Measurements from ENCODE around the gene PRRC2C. TPM values are rescaled to one million over a fixed set of nuclear protein-coding genes. Genes with fewer than 3 reads are reported as not detected.

PRRC2C gene
- total RNA-seq, 1 donor from 2014 or later, result 86.4 TPM

DNA sequence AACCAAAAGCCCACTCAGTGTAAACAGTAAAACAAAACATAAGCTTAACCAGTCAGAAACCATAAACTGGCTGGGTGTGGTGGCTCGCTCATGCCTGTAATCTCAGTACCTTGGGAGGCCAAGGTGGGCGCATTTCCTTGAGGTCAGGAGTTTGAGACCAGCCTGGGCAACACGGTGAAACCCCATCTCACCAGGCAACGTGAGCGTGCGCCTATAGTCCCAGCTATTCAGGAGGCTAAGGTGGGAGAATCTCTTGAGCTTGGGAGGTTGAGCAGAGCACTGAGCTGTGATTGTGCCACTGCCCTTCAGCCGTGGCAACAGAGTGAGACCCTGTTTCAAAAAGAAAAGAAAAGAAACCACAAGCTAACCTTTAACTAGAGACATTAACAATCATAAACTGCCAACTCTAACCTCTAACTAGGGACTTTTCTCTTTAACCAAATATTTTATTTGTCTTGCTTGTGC, 13.1 kb upstream of the PRRC2C start:
- H3K4me3 ChIP-seq, result no peak overlapping the region
- no peak for TF ChIP-seq POLR2AphosphoS5 (IDR thresholded peaks at IDR 0.05; ENCODE audit: insufficient read depth in 1 of 2, low read depth in 1 of 2)
- TF ChIP-seq POLR2A (IDR thresholded peaks at IDR 0.05), result no peak
- TF ChIP-seq, protein P1, sequence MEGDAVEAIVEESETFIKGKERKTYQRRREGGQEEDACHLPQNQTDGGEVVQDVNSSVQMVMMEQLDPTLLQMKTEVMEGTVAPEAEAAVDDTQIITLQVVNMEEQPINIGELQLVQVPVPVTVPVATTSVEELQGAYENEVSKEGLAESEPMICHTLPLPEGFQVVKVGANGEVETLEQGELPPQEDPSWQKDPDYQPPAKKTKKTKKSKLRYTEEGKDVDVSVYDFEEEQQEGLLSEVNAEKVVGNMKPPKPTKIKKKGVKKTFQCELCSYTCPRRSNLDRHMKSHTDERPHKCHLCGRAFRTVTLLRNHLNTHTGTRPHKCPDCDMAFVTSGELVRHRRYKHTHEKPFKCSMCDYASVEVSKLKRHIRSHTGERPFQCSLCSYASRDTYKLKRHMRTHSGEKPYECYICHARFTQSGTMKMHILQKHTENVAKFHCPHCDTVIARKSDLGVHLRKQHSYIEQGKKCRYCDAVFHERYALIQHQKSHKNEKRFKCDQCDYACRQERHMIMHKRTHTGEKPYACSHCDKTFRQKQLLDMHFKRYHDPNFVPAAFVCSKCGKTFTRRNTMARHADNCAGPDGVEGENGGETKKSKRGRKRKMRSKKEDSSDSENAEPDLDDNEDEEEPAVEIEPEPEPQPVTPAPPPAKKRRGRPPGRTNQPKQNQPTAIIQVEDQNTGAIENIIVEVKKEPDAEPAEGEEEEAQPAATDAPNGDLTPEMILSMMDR (IDR thresholded peaks at IDR 0.05), result no peak
- H3K4me1 ChIP-seq, result no peaks in the 10 kb centered on the region
- no peaks in the 10 kb centered on the region for H3K36me3 ChIP-seq
- no peak for DNase-seq (ENCODE audit: extremely low spot score in 2 of 2)
- no peak overlapping the region for H3K27ac ChIP-seq
- H3K9me3 ChIP-seq, result no peaks in the 10 kb centered on the region
- H3K27me3 ChIP-seq, result no peaks in the 10 kb centered on the region
- intact Hi-C loops (cut with DNase I), result no loop called here

DNA sequence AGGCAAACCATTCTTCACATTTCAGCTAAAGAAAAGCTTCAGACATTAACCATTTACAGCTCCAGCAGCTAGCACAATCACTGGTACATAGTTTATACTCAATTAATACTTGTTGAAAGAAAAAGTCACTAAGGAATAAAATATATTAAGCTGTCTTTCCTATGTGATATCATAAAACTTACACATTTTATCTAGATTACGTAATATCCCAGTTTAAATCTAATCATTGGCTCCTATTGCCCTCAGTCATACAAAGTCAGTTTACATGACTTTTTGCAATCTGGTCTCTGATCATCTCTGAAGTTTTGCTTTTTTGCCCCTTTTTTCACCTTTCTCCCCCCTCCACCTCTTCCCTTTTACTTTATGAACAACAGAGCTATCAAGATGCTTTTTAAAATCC, 8.5 kb upstream of the PRRC2C start:
- H3K27me3 ChIP-seq, result no peaks in the 10 kb centered on the region
- no peak overlapping the region for H3K27ac ChIP-seq
- no peak for DNase-seq (ENCODE audit: extremely low spot score in 2 of 2)
- intact Hi-C loops (cut with DNase I), result no loop called here
- no peaks in the 10 kb centered on the region for H3K9me3 ChIP-seq
- no peaks in the 10 kb centered on the region for H3K36me3 ChIP-seq
- H3K4me3 ChIP-seq, result no peak overlapping the region
- no peaks in the 10 kb centered on the region for H3K4me1 ChIP-seq
- TF ChIP-seq POLR2AphosphoS5 (IDR thresholded peaks at IDR 0.05; ENCODE audit: insufficient read depth in 1 of 2, low read depth in 1 of 2), result no peak
- TF ChIP-seq POLR2A (IDR thresholded peaks at IDR 0.05), result no peak
- TF ChIP-seq, protein P1 (IDR thresholded peaks at IDR 0.05), result no peak

DNA sequence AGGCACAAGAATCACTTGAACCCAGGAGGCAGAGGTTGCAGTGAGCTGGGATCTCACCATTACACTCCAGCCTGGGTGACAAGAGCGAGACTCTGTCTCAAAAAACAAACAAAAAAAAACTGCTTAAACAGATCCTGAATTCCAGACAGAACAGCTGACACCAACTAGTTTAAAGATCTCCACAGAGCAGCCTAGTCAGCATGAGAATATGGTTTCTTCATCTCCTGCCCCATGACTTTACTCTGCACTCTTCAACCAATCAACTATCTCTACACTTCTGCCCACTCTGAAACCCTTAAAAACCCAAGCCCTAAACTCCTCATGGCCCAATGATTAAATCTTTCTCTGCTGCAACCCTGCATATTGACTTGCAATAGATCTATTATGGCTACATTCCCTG, 7.5 kb upstream of the PRRC2C start:
- H3K4me3 ChIP-seq, result no peak overlapping the region
- no peaks in the 10 kb centered on the region for H3K27me3 ChIP-seq
- no peaks in the 10 kb centered on the region for H3K36me3 ChIP-seq
- H3K27ac ChIP-seq, result no peak overlapping the region
- no peak for TF ChIP-seq POLR2AphosphoS5 (IDR thresholded peaks at IDR 0.05; ENCODE audit: insufficient read depth in 1 of 2, low read depth in 1 of 2)
- TF ChIP-seq POLR2A (IDR thresholded peaks at IDR 0.05), result no peak
- TF ChIP-seq, protein P1 (IDR thresholded peaks at IDR 0.05), result no peak
- no peaks in the 10 kb centered on the region for H3K4me1 ChIP-seq
- no peak for DNase-seq (ENCODE audit: extremely low spot score in 2 of 2)
- H3K9me3 ChIP-seq, result no peaks in the 10 kb centered on the region
- intact Hi-C loops (cut with DNase I), result no loop called here

DNA sequence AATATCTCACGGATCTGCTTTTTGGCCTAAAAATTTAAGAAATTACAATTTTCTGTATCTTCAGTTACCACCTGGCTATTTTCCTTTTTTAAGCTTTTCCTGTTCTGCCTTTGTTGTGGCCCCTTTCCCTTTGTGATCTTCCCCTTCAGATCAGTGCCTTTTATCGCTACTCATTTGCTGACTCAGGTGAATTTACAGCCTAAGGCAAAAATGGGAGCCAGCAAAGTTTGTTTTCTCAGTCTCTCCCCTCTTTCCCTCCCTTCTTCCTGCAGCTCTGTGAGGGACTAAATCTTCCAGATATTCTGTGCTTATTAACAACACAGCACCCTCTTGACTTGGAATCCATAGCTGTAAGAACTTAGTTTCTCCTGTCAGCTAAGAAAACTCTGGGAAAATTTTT, 5.3 kb upstream of the PRRC2C start:
- H3K27me3 ChIP-seq, result no peaks in the 10 kb centered on the region
- no peaks in the 10 kb centered on the region for H3K9me3 ChIP-seq
- no peak overlapping the region for H3K4me3 ChIP-seq
- TF ChIP-seq, protein P1 (IDR thresholded peaks at IDR 0.05), result no peak
- TF ChIP-seq POLR2A (IDR thresholded peaks at IDR 0.05), result no peak
- no peak for TF ChIP-seq POLR2AphosphoS5 (IDR thresholded peaks at IDR 0.05; ENCODE audit: insufficient read depth in 1 of 2, low read depth in 1 of 2)
- H3K36me3 ChIP-seq, result no peaks in the 10 kb centered on the region
- H3K27ac ChIP-seq, result no peak overlapping the region
- H3K4me1 ChIP-seq, result no peaks in the 10 kb centered on the region
- DNase-seq (ENCODE audit: extremely low spot score in 2 of 2), result no peak
- intact Hi-C loops (cut with DNase I), result no loop called here

DNA sequence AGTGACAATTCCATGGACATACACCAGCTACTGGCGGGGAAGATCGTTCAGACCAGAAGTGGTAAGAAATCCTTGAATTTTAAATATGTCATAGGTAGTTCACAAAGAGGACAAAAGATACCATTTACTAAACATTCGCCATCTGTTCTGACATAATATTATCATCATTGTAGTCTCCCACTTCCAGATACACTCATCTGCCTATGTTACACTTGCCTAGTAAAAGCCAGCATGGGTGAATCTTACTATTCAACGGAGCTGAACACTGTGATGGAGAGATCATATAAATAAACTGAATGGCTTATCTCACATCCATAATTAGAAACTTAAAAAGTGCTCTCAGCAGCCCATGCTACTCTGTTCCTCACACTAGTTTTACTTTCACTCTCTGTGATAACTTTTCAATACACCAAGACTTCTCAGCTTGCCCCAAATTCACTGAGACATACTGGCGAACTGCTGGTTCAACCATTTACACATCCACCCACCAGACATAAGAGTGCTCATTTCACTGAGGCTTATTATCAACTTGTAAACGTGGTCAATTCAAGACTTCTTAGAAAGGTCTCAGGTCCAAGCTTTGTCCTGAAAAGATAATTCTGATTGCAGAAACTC, 463 bp upstream of the PRRC2C start:
- H3K27me3 ChIP-seq, result no peaks in the 10 kb centered on the region
- DNase-seq (ENCODE audit: extremely low spot score in 2 of 2), result no peak
- intact Hi-C loops (cut with DNase I), result no loop called here
- H3K9me3 ChIP-seq, result no peaks in the 10 kb centered on the region
- H3K4me1 ChIP-seq, result peaks cover 37% of the 10 kb centered on the region
- H3K27ac ChIP-seq, result peak overlapping the region; percentile 100
- no peak for TF ChIP-seq POLR2AphosphoS5 (IDR thresholded peaks at IDR 0.05; ENCODE audit: insufficient read depth in 1 of 2, low read depth in 1 of 2)
- no peak for TF ChIP-seq POLR2A (IDR thresholded peaks at IDR 0.05)
- TF ChIP-seq, protein P1 (IDR thresholded peaks at IDR 0.05), result no peak
- no peaks in the 10 kb centered on the region for H3K36me3 ChIP-seq
- peak overlapping the region; percentile 88 to 94 for H3K4me3 ChIP-seq

Data from vagina (tissue), 2 donors.